HepG2 (cell line): Measurements from ENCODE around the gene RGS19. TPM values are rescaled to one million over a fixed set of nuclear protein-coding genes. Genes with fewer than 3 reads are reported as not detected.

ENCODE experiments used
- EP300 ChIP-seq, 3 experiments: sonication (generic) in 1 of 3; formaldehyde crosslinking in 1 of 3; IDR thresholded peaks; 2 replicates each; pipeline versions ENCODE4 v1.5.1 to v1.6.1; 2011 to 2020; ENCODE audit warnings: low read depth in 2 of 3, low read length in 2 of 3, borderline replicate concordance in 1 of 3, improper control_type of control experiment in 1 of 3, mild to moderate bottlenecking in 1 of 3, missing genetic modification reagents in 1 of 3, moderate library complexity in 1 of 3
- MLLT10 ChIP-seq: sonication (generic); formaldehyde crosslinking; IDR thresholded peaks from 2 replicates; pipeline ENCODE4 v1.4.0; 2020; ENCODE audit warnings: missing genetic modification reagents
- SOX13 ChIP-seq, 3 experiments: fragments of 450-650 bp in 1 of 3; sonication (generic) in 1 of 3; formaldehyde crosslinking in 1 of 3; IDR thresholded peaks in 2 of 3; conservative IDR thresholded peaks in 1 of 3; 2 replicates each; pipeline versions ENCODE4 v1.5.0 to v1.6.1; 2016 to 2020; ENCODE audit warnings: antibody characterized with exemption in 1 of 3, mild to moderate bottlenecking in 1 of 3, missing compliant biosample characterization in 1 of 3, missing genetic modification reagents in 1 of 3, moderate library complexity in 1 of 3
- polyA plus RNA-seq, 8 experiments: library from polyadenylated mRNA; depleted of rRNA in 3 of 8; stranded (reverse) in 7 of 8; unstranded in 1 of 8; fragments of >200 nt; fragmentation: Illumina TruSeq in 4 of 8; extraction: Trizol in 4 of 8; gene quantifications; 2 replicates each; pipeline versions ENCODE4 v1.2.1 to v1.2.3, GENCODE V29; 2011 to 2016; ENCODE audit warnings: low read depth in 4 of 8, missing spikeins in 1 of 8, mixed read lengths in 1 of 8; ENCODE audit not compliant: insufficient read depth in 1 of 8
- total RNA-seq, 5 experiments: library from RNA; depleted of rRNA; stranded (reverse); fragments of >200 nt; fragmentation: Illumina TruSeq; extraction: Trizol; gene quantifications; 2 replicates each; pipeline ENCODE4 v1.2.3, GENCODE V29; 2016; ENCODE audit warnings: low read depth in 1 of 5
- TF ChIP-seq, protein P1 (sequence below): sonication (generic); formaldehyde crosslinking; IDR thresholded peaks from 2 replicates; pipeline ENCODE4 v1.4.0; 2020; ENCODE audit warnings: missing genetic modification reagents
- TF ChIP-seq, protein P2 (sequence below): IDR thresholded peaks from 2 replicates; pipeline ENCODE4 v1.4.0; 2020; ENCODE audit warnings: mild to moderate bottlenecking, missing genetic modification reagents

Gene RGS19
- total and polyA plus RNA-seq, 2 of the 13 experiments (the other 11 are each of a cell fraction or from before 2014, with no cell fraction given) = 10.7 to 11.9 TPM

DNA sequence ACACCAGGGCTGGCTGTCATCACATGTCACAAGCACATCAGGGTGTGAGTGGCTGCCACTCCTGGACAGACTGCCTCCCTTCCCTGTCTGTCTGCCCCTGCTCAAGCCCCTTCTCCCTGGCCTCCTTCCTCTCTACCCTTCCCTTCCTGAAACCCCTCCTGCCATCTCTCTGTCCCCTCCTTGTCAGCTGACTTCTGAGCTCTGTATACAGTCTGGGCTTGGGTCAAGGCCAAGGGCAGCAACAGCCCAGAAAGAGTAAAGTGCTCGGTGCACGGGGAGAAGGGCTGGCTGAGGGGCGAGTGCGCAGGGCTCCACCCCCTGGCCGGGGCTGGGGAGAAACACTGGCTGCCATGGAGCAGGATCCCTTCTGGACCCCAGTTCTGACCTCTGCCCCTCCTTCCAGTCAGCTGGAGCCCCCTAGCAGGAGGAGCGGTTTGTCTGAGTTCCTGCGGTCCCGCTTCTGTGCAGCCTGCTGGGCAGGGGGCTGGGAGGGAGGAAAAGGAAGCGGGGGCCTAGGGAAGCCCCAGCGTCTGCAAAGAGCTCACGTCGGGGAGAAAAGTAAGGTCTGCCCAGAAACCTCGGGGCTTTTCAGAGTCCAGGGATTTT lies 2.9 kb upstream of the RGS19 start (continued):
- no peak for TF ChIP-seq MLLT10
- no peak for TF ChIP-seq SOX13 (IDR thresholded peaks at IDR 0.05)
- peak in 1 of 2 experiments; percentile 53; a peak in 1 of 4 replicates for TF ChIP-seq SOX13 (CRISPR knock-in tag; conservative IDR thresholded peaks at IDR 0.05 in 1 of 2, IDR thresholded peaks at IDR 0.05 in 1 of 2)
- peak in 1 of 2 experiments; percentile 50; a peak in 1 of 4 replicates for TF ChIP-seq EP300 (IDR thresholded peaks at IDR 0.05; ENCODE audit: low read depth in 2 of 2, low read length in 2 of 2)
- TF ChIP-seq EP300 (CRISPR knock-in tag; IDR thresholded peaks at IDR 0.05; ENCODE audit: borderline replicate concordance) = peak; percentile 30; the same call in 1 of the 2 replicates
- TF ChIP-seq, protein P1, sequence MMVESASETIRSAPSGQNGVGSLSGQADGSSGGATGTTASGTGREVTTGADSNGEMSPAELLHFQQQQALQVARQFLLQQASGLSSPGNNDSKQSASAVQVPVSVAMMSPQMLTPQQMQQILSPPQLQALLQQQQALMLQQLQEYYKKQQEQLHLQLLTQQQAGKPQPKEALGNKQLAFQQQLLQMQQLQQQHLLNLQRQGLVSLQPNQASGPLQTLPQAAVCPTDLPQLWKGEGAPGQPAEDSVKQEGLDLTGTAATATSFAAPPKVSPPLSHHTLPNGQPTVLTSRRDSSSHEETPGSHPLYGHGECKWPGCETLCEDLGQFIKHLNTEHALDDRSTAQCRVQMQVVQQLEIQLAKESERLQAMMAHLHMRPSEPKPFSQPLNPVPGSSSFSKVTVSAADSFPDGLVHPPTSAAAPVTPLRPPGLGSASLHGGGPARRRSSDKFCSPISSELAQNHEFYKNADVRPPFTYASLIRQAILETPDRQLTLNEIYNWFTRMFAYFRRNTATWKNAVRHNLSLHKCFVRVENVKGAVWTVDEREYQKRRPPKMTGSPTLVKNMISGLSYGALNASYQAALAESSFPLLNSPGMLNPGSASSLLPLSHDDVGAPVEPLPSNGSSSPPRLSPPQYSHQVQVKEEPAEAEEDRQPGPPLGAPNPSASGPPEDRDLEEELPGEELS (CRISPR knock-in tag) = peak; percentile 49; the same call in 1 of the 2 replicates
- TF ChIP-seq, protein P2, sequence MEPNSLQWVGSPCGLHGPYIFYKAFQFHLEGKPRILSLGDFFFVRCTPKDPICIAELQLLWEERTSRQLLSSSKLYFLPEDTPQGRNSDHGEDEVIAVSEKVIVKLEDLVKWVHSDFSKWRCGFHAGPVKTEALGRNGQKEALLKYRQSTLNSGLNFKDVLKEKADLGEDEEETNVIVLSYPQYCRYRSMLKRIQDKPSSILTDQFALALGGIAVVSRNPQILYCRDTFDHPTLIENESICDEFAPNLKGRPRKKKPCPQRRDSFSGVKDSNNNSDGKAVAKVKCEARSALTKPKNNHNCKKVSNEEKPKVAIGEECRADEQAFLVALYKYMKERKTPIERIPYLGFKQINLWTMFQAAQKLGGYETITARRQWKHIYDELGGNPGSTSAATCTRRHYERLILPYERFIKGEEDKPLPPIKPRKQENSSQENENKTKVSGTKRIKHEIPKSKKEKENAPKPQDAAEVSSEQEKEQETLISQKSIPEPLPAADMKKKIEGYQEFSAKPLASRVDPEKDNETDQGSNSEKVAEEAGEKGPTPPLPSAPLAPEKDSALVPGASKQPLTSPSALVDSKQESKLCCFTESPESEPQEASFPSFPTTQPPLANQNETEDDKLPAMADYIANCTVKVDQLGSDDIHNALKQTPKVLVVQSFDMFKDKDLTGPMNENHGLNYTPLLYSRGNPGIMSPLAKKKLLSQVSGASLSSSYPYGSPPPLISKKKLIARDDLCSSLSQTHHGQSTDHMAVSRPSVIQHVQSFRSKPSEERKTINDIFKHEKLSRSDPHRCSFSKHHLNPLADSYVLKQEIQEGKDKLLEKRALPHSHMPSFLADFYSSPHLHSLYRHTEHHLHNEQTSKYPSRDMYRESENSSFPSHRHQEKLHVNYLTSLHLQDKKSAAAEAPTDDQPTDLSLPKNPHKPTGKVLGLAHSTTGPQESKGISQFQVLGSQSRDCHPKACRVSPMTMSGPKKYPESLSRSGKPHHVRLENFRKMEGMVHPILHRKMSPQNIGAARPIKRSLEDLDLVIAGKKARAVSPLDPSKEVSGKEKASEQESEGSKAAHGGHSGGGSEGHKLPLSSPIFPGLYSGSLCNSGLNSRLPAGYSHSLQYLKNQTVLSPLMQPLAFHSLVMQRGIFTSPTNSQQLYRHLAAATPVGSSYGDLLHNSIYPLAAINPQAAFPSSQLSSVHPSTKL (CRISPR knock-in tag) = peak; percentile 73
- TF ChIP-seq, all 625 proteins: peak for 125
